Epithelial cell of esophagus (primary cell): Measurements from ENCODE around the gene C13orf42.
A peak's percentile ranks its signal among the peaks of the same experiment; 100 is the strongest.

Source experiments
- DNase-seq: peaks from one replicate; pipeline ENCODE4 v3.0.0; 2010; ENCODE audit warnings: low read depth
- H3K4me3 ChIP-seq: 2 replicates; pipeline ENCODE4 v1.5.1; 2011; ENCODE audit warnings: mild to moderate bottlenecking, low read length, control low read depth
- TF ChIP-seq, protein P1 (sequence below): IDR thresholded peaks from 2 replicates; pipeline ENCODE4 v1.5.1; 2011; ENCODE audit warnings: low read depth, mild to moderate bottlenecking, low read length, control low read depth, inconsistent platforms; ENCODE audit not compliant: insufficient read depth; ENCODE audit errors: missing control alignments

Gene C13orf42

DNA sequence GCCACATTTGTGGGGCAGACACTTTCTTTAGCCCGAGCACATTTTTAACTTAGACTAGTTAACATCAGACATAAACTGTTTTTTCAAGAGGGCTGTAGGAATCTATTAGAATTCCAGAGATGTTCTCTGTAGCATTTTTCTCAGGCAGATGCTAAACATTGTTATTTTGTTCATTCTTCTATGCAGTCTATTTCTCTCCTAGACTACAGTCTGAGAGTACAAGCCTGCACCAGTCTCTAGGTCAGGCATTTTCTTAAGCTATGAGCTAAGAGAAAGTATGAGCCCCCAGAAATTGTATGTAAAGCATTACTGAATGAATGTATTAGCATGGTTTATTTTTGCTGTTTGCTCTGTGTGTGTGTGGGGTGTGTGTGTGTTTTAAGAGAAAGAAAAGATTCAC, 923 bp upstream of the C13orf42 start:
- H3K4me3 ChIP-seq: no peak overlapping the region
- TF ChIP-seq, protein P1, sequence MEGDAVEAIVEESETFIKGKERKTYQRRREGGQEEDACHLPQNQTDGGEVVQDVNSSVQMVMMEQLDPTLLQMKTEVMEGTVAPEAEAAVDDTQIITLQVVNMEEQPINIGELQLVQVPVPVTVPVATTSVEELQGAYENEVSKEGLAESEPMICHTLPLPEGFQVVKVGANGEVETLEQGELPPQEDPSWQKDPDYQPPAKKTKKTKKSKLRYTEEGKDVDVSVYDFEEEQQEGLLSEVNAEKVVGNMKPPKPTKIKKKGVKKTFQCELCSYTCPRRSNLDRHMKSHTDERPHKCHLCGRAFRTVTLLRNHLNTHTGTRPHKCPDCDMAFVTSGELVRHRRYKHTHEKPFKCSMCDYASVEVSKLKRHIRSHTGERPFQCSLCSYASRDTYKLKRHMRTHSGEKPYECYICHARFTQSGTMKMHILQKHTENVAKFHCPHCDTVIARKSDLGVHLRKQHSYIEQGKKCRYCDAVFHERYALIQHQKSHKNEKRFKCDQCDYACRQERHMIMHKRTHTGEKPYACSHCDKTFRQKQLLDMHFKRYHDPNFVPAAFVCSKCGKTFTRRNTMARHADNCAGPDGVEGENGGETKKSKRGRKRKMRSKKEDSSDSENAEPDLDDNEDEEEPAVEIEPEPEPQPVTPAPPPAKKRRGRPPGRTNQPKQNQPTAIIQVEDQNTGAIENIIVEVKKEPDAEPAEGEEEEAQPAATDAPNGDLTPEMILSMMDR: no peak
- no peak for DNase-seq

DNA sequence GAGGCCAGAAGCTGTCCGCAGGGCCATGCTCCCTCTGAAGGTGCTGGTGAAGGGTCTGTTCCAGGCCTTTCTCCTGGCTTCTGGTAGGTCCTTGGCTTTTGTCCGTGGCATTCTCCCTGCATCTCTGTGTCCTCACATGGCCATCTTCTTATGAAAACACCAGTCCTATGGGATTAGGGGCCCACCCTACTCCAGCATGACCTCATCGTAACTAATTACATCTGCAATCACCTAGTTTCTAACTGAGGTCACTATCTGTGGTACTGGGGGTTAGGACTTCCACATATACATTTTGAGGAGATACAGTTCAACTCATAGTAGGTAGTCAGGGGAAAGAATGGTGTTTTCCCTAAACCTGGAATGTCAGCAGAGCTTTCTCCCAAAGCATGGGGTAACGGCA, 3.1 kb downstream of the C13orf42 start:
- no peak overlapping the region for H3K4me3 ChIP-seq

DNA sequence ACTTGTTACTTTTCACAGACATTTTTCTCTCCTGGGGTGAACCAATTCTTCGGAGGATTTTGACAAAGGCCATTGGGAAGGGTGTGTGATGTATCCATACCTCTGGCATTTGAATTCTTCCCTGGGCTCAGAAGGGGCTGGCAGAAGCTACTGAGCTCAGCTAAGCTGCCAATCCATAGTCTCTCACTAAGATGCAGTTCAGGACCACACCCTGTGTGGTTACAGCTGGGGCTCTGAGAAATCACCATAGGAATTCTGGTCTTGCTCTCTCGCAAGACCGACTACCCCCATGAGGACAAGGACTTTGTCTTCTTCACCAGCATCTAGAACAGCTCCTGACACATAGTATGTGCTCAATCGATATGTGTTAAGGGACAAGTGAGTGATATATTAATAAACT, 6.0 kb downstream of the C13orf42 start:
- DNase-seq: no peak
- TF ChIP-seq, protein P1: no peak
- H3K4me3 ChIP-seq: no peak overlapping the region

More for the DNA sequence above, 3.1 kb downstream of the C13orf42 start:
- TF ChIP-seq, protein P1: no peak
- no peak for DNase-seq

DNA sequence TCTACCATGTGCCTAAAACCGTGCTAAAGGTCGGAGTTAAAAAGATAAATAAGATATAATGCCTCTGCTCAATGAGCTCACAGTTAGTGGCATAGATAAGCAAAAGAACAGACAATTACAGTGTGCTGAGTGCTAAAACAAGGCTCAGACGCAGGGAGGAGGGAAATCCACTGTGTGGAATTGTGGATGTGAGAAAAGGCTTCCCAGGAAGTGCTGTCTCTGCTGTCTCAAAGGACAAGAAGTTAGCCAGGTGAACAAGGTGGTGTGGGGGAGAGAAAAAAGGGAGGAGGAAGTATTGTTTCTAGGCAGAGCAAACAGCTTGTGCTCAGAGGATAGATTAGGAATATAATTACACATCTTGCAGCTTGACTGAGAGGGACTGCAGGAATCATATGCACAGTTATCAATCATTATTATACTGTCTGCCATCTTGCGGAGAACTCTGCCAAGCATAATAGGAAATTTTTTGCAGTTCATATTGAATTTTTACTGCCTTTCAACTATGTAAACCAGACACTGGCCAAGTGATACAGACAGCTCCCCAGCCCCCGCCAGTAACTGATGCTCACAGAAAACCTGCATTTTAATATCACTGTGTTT, 9.3 kb downstream of the C13orf42 start:
- DNase-seq: no peak
- TF ChIP-seq, protein P1: no peak
- H3K4me3 ChIP-seq: no peak overlapping the region

DNA sequence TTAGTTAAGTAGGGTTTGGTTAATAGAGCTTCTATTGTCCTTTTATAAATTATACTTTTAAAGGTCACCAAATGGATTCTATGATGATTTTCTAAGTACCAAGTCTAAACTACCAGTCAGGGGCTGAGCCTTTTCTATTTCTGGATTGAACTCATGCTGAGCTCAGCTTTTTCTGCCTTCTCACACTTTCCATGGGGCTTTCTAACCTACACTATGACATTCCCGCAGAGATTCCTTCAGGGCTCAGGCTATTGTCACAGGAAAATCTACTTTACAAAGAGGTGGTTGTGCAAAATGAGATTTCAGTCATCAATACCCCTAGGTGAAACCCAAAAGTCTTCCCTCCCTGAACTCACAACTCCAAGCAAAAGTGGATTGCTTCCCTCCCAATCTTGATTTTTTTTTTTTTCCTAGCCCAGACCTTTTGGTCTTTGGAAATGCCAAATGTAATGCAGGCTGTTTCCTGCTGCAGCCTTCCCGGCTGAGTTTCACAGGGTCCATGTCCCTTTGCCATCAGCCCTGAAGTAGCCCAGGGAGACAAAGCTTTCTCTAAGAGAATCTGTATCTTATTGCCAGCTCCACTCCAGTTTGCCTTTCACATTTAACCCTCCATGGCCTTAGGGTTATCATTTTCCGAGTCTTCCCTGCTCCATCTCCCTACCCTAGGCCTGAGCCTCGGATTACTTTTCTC, 13.6 kb downstream of the C13orf42 start:
- TF ChIP-seq, protein P1: no peak
- no peak overlapping the region for H3K4me3 ChIP-seq
- DNase-seq: no peak

DNA sequence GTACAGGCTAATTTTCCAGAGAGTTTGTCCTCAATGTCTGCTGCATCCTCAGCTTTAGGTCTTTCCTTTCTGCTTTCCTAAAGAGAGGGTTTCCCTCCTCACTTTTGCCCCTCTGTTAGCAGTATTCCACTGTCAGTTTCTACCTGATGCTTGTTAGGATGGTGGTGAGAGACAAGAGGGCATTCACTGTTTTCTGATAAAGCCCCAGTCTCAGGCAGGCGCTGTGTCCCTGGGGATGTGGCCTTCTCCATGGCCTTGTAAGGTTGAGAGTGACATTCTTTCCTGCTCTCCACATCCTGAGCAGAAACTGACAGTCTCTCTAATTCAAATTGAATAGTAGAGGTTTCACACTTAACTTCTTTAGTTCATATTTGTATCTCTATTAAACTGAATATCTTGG, 14.9 kb downstream of the C13orf42 start:
- DNase-seq: no peak
- TF ChIP-seq, protein P1: no peak
- no peak overlapping the region for H3K4me3 ChIP-seq

DNA sequence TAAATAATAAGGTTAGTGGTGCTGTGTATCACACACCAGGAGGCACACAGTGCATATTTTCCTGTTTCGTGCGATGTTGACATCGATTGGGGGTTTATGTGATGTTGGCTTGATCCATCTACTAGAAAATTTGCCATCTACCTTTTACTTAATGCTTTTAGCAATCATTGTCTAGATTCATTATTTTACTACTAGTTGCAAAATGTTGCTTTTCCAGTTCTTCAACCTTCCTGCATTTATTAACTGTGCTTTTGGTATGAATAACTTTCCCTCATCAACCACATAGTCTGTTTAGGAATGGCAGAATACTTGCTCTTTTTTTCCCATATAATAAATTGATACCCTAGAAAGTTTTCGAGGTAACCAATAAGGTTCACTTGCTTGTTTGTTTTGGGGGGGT, 17.5 kb downstream of the C13orf42 start:
- DNase-seq: peak; percentile 64
- TF ChIP-seq, protein P1: no peak
- no peak overlapping the region for H3K4me3 ChIP-seq
